Keratinocyte (primary cell): ENCODE data around the gene ADIPOR2. TPM values are rescaled to one million over a fixed set of nuclear protein-coding genes. Genes with fewer than 3 reads are reported as not detected.

Experiments
- DNase-seq: peaks from one replicate; pipeline ENCODE4 v3.0.0-alpha.2; 2011; ENCODE audit warnings: low read depth, missing footprints, low spot score
- FAIRE-seq: peaks from 2 replicates; lab custom pipeline; 2011; peaks lifted over from hg19 to GRCh38; lab: Jason Lieb, UNC
- H2AFZ ChIP-seq: 2 replicates; pipeline ENCODE4 v1.6.0; 2012; ENCODE audit warnings: low read length, control low read depth, inconsistent platforms; ENCODE audit not compliant: control insufficient read depth
- H3K27ac ChIP-seq: 2 replicates; pipeline ENCODE4 v1.5.1; 2011; ENCODE audit warnings: low read length; ENCODE audit not compliant: control insufficient read depth, insufficient read depth
- H3K27me3 ChIP-seq: 3 replicates; pipeline ENCODE4 v1.6.0; 2011; ENCODE audit warnings: low read length; ENCODE audit not compliant: control insufficient read depth, insufficient read depth; ENCODE audit errors: extremely low read depth
- H3K36me3 ChIP-seq, 2 experiments: 2 replicates in 1 of 2; 3 replicates in 1 of 2; pipeline ENCODE4 v1.5.1; 2011; ENCODE audit warnings: low read length in 2 of 2, mild to moderate bottlenecking in 1 of 2; ENCODE audit not compliant: control insufficient read depth in 2 of 2, insufficient read depth in 2 of 2; ENCODE audit errors: extremely low read depth in 1 of 2
- H3K4me1 ChIP-seq: 3 replicates; pipeline ENCODE4 v1.5.1; 2011; ENCODE audit warnings: low read length; ENCODE audit not compliant: control insufficient read depth, insufficient read depth; ENCODE audit errors: extremely low read depth
- H3K4me2 ChIP-seq: 3 replicates; pipeline ENCODE4 v1.6.0; 2011; ENCODE audit warnings: low read depth, low read length; ENCODE audit not compliant: control insufficient read depth, insufficient read depth; ENCODE audit errors: extremely low read depth
- H3K4me3 ChIP-seq, 3 experiments: fragments of 200-600 bp in 1 of 3; sonication (generic) in 1 of 3; 2 replicates in 2 of 3; 3 replicates in 1 of 3; pipeline ENCODE4 v1.5.1; 2011 to 2016; ENCODE audit warnings: low read length in 3 of 3, mild to moderate bottlenecking in 3 of 3, control low read depth in 2 of 3, inconsistent platforms in 1 of 3, low read depth in 1 of 3, mixed read lengths in 1 of 3, mixed run types in 1 of 3, moderate library complexity in 1 of 3; ENCODE audit not compliant: control insufficient read depth in 2 of 3, insufficient read depth in 2 of 3; ENCODE audit errors: extremely low read depth in 1 of 3
- H3K79me2 ChIP-seq: 2 replicates; pipeline ENCODE4 v1.6.0; 2012; ENCODE audit warnings: low read length; ENCODE audit not compliant: control insufficient read depth, insufficient read depth
- H3K9ac ChIP-seq: 3 replicates; pipeline ENCODE4 v1.6.0; 2011; ENCODE audit warnings: low read length; ENCODE audit not compliant: control insufficient read depth, insufficient read depth; ENCODE audit errors: extremely low read depth
- H3K9me1 ChIP-seq: 3 replicates; pipeline ENCODE4 v1.6.0; 2011; ENCODE audit warnings: low read length; ENCODE audit not compliant: control insufficient read depth, insufficient read depth; ENCODE audit errors: extremely low read depth
- H3K9me3 ChIP-seq: 2 replicates; pipeline ENCODE4 v1.5.1; 2012; ENCODE audit warnings: low read depth, low read length; ENCODE audit not compliant: control insufficient read depth
- H4K20me1 ChIP-seq: 3 replicates; pipeline ENCODE4 v1.6.0; 2011; ENCODE audit warnings: low read length; ENCODE audit not compliant: control insufficient read depth, insufficient read depth; ENCODE audit errors: extremely low read depth
- CTCF ChIP-seq, 3 experiments: IDR thresholded peaks in 1 of 3; conservative IDR thresholded peaks in 1 of 3; optimal IDR thresholded peaks in 1 of 3; 2 replicates in 2 of 3; 3 replicates in 1 of 3; pipeline versions ENCODE3 to v1.5.1; 2011; ENCODE audit warnings: low read length in 3 of 3, mild to moderate bottlenecking in 3 of 3, moderate library complexity in 2 of 3, control low read depth in 1 of 3, inconsistent platforms in 1 of 3; ENCODE audit not compliant: insufficient read depth in 2 of 3; ENCODE audit errors: extremely low read depth in 1 of 3
- EZH2 ChIP-seq: IDR thresholded peaks from one replicate; pipeline ENCODE4 v1.6.1; 2012; ENCODE audit warnings: inconsistent platforms, mild to moderate bottlenecking, low read length, moderate library complexity
- dilution Hi-C: fragments of 300-500 bp; cut with MboI; formaldehyde crosslinking; loops from one replicate; pipeline ENCODE4 v1.7.0; 2020; ENCODE audit warnings: low sequenced_read_pairs; ENCODE audit not compliant: extremely low pct_ligation_motif_present
- polyA plus RNA-seq, 5 experiments: library from polyadenylated mRNA; depleted of rRNA in 3 of 5; stranded (reverse) in 3 of 5; stranded (forward) in 1 of 5; unstranded in 1 of 5; fragments of >200 nt; gene quantifications; 1 replicate in 1 of 5; 2 replicates in 3 of 5; 3 replicates in 1 of 5; pipeline versions ENCODE4 v1.2.1 to v1.2.3, GENCODE V29; 2011 to 2012; ENCODE audit warnings: missing spikeins in 2 of 5, low read depth in 1 of 5, low replicate concordance in 1 of 5

Gene ADIPOR2
- polyA plus RNA-seq, 1 donor (not counting 4 experiments of a cell fraction or from before 2014, with no cell fraction given) = 59.4 TPM

- H3K4me1 ChIP-seq = peaks cover 9% of the 10 kb centered on the region
- DNase-seq (no peak), FAIRE-seq (no peak)
- no peak overlapping the region for H3K27ac ChIP-seq
- no peak overlapping the region for H3K9ac ChIP-seq
- H3K9me3 ChIP-seq = no peaks in the 10 kb centered on the region
- H4K20me1 ChIP-seq = no peaks in the 10 kb centered on the region
- H3K4me2 ChIP-seq = no peak overlapping the region
- H2AFZ ChIP-seq = no peak overlapping the region
- peaks cover 2% of the 10 kb centered on the region for H3K9me1 ChIP-seq
- dilution Hi-C loops = no loop called here
- H3K36me3 ChIP-seq = peaks cover 2 to 4% of the 10 kb centered on the region in 2 experiments
- no peak overlapping the region for H3K4me3 ChIP-seq
- TF ChIP-seq CTCF (optimal IDR thresholded peaks at IDR 0.05 in 1 of 3, IDR thresholded peaks at IDR 0.05 in 1 of 3, conservative IDR thresholded peaks at IDR 0.05 in 1 of 3; ENCODE audit: extremely low read depth in 1 of 3, insufficient read depth in 2 of 3, low read length in 3 of 3) (no peak), EZH2 (no peak)
- no peaks in the 10 kb centered on the region for H3K27me3 ChIP-seq
- no peaks in the 10 kb centered on the region for H3K79me2 ChIP-seq
These were observed 44.1 kb upstream of the ADIPOR2 start for GRCh38 chr12:1646569-1647284.

GRCh38 chr12:1647285-1647669, 43.6 kb upstream of the ADIPOR2 start:
- no peak for TF ChIP-seq CTCF (optimal IDR thresholded peaks at IDR 0.05 in 1 of 3, IDR thresholded peaks at IDR 0.05 in 1 of 3, conservative IDR thresholded peaks at IDR 0.05 in 1 of 3; ENCODE audit: extremely low read depth in 1 of 3, insufficient read depth in 2 of 3, low read length in 3 of 3)
- no peak for TF ChIP-seq EZH2
- Histone ChIP-seq H3K27ac (no peak overlapping the region), H3K4me1 (peaks cover 9% of the 10 kb centered on the region), H3K4me3 (no peak overlapping the region), H3K9me3 (no peaks in the 10 kb centered on the region), H3K27me3 (no peaks in the 10 kb centered on the region), H4K20me1 (no peaks in the 10 kb centered on the region), H3K79me2 (no peaks in the 10 kb centered on the region), H3K4me2 (no peak overlapping the region), H2AFZ (no peak overlapping the region), H3K9ac (no peak overlapping the region), H3K9me1 (peaks cover 2% of the 10 kb centered on the region), H3K36me3 (peaks cover 2 to 4% of the 10 kb centered on the region in 2 experiments)
- DNase-seq = no peak
- dilution Hi-C loops = no loop called here
- no peak for FAIRE-seq
